22Rv1 (cell line): ENCODE results near the gene SPRN.

ENCODE experiments used
- H3K27ac ChIP-seq: fragments of 450-650 bp; 2 replicates; pipeline ENCODE4 v1.5.1; 2017
- ZFX ChIP-seq: fragments of 450-650 bp; IDR thresholded peaks from 2 replicates; pipeline ENCODE4 v1.6.1; 2017; ENCODE audit warnings: antibody characterized with exemption, borderline replicate concordance
- TF ChIP-seq, protein P1 (sequence below): fragments of 450-650 bp; IDR thresholded peaks from 2 replicates; pipeline ENCODE4 v1.5.1; 2017; ENCODE audit warnings: mild to moderate bottlenecking

Gene SPRN

GRCh38 chr10:133385214-133385613, 39.2 kb downstream of the SPRN start:
- no peak for TF ChIP-seq ZFX
- TF ChIP-seq, protein P1, sequence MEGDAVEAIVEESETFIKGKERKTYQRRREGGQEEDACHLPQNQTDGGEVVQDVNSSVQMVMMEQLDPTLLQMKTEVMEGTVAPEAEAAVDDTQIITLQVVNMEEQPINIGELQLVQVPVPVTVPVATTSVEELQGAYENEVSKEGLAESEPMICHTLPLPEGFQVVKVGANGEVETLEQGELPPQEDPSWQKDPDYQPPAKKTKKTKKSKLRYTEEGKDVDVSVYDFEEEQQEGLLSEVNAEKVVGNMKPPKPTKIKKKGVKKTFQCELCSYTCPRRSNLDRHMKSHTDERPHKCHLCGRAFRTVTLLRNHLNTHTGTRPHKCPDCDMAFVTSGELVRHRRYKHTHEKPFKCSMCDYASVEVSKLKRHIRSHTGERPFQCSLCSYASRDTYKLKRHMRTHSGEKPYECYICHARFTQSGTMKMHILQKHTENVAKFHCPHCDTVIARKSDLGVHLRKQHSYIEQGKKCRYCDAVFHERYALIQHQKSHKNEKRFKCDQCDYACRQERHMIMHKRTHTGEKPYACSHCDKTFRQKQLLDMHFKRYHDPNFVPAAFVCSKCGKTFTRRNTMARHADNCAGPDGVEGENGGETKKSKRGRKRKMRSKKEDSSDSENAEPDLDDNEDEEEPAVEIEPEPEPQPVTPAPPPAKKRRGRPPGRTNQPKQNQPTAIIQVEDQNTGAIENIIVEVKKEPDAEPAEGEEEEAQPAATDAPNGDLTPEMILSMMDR: no peak
- H3K27ac ChIP-seq: no peak overlapping the region

DNA sequence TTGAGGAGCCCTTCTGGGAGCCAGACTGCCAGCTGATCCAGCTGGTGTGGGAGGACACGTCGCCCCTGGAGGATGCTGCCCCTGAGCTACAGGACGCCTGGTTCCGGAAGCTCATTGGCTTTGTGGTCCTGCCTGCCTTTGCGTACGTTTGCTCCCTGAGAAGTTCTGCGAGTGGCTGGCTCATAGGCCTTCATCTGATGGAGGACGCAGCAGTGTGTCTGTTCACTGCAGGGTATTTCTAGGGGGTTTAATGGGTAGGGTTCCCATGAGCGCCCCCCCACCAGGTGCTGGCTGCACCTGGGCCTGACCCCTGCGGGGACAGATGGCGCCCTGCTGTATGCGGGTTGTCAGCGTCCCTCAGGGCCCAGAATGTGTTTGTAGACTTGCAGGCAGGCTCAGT, 40.4 kb downstream of the SPRN start:
- no peak overlapping the region for H3K27ac ChIP-seq
- TF ChIP-seq, protein P1: no peak
- no peak for TF ChIP-seq ZFX

GRCh38 chr10:133383551-133383950, 40.9 kb downstream of the SPRN start:
- H3K27ac ChIP-seq: no peak overlapping the region
- no peak for TF ChIP-seq ZFX
- TF ChIP-seq, protein P1: no peak

DNA sequence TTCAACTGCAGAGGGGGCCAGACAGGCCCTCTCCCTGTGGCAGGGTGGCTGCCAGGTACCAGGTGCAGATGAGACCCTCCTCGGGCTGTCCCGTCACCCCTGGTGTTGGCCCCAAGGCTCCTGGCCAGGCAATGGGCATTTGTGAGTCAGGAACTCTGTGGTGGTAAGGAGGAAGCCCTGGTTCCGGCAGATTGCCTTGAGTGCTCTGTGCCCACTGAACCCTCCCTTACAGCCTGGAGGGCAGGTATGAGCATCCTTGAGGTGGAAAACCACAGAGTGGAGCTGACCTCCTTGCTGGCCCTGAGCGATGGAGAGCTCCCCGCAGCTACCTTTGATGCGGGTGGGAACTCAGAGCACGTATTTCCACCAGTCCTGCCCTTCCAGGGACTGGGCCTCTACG, 43.4 kb downstream of the SPRN start:
- no peak for TF ChIP-seq ZFX
- no peak overlapping the region for H3K27ac ChIP-seq

- peak overlapping the region; percentile 48 for H3K27ac ChIP-seq
These were observed 44.4 kb downstream of the SPRN start for GRCh38 chr10:133379801-133380666.

DNA sequence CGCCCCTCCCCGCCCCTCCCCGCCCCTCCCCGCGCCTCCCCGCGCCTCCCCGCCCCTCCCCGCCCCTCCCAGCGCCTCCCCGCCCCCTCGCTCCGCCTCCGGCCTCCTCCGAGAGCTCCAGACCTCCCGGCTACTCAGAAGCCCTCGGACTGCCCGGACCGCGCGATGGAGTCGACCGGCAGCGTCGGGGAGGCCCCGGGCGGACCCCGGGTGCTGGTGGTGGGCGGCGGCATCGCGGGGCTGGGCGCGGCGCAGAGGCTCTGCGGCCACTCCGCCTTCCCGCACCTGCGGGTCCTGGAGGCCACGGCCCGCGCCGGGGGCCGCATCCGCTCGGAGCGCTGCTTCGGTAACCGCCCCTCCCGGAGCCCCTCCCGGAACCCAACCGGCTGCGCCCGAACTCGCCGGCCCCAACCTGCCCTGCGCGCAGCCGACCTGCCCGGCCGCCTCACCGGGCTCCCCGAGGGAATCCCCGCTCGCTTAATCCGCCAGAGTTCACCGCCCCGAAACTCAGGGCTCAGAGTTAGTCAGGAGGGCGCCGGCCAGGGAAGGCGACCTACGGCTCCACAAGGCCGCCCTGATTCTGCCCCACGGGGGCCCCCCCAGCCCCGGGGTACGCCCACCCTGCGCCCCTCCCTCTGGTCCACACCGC, 45.1 kb downstream of the SPRN start, which contains the start of gene PAOX:
TSS of gene PAOX (plus strand) at position 111 of the 649 bp plus-strand sequence. CDS start at position 166, 55 bp downstream.
- no peak for TF ChIP-seq ZFX
- TF ChIP-seq, protein P1: no peak
- H3K27ac ChIP-seq: peak within 1 kb of the TSS; percentile 87

More at GRCh38 chr10:133379801-133380666, 44.4 kb downstream of the SPRN start:
- no peak for TF ChIP-seq ZFX
- TF ChIP-seq, protein P1: no peak

DNA sequence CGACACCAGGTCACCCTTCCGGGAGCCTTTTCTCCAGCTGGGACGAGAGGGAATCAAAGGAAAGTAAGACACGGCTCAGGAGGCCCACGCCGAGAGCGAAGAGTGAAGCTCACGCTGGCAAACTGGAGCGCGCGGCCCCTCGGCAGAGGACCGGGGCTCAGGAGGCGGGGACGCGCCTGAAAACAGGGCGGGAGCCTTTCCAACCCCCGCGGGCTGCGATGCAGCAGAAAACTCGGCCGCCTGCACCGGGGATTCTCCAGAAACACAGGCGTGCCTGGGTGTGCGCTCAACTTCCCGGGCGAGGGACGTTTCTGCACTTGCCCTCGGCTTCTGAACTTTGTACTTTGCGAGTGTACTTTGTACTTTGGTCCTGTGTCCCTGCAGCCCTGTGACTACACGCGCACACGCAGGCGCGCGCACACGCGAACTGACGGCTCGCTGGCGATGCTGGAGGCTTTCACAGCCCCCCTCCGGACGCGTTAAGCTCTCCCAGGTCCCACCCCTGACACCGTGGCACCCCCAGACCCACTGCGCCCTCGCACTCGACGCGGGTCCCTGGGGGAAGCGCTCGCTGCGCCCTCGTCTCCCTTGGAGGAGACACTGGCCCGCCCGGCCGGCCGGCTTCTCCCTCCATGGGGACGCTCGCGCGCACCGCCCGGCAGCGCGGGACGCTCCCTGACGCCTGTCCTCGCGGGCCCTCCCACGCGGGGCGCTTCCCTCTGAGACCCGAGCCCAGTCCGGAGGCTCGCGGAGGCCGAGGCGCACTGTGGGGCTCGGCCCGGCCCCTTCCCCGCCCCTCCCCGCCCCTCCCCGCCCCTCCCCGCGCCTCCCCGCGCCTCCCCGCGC, 46.0 kb downstream of the SPRN start:
- peak overlapping the region; percentile 87 for H3K27ac ChIP-seq
- TF ChIP-seq, protein P1: no peak
- TF ChIP-seq ZFX: no peak
